Muscle of leg (tissue), 11 donors: Measurements from ENCODE around the gene LRMDA. TPM values are rescaled to one million over a fixed set of nuclear protein-coding genes. Genes with fewer than 3 reads are reported as not detected.

Source experiments
- DNase-seq: peaks from one replicate; pipeline ENCODE4 v3.0.0; 2013
- H3K27ac ChIP-seq: one replicate; pipeline ENCODE4 v1.5.1; 2013; ENCODE audit warnings: mild to moderate bottlenecking, low read length, control low read depth
- H3K27me3 ChIP-seq: one replicate; pipeline ENCODE4 v1.6.1; 2013; ENCODE audit warnings: low read length; ENCODE audit not compliant: control insufficient read depth, insufficient read depth
- H3K36me3 ChIP-seq: one replicate; pipeline ENCODE4 v1.6.1; 2013; ENCODE audit warnings: low read length; ENCODE audit not compliant: control insufficient read depth, insufficient read depth
- H3K4me1 ChIP-seq: one replicate; pipeline ENCODE4 v1.6.1; 2013; ENCODE audit warnings: low read length; ENCODE audit not compliant: control insufficient read depth, insufficient read depth
- H3K4me3 ChIP-seq: one replicate; pipeline ENCODE4 v1.5.1; 2013; ENCODE audit warnings: low read length, control low read depth
- H3K9me3 ChIP-seq: replicated peaks from 2 replicates; pipeline ENCODE4 v1.6.1; 2013; ENCODE audit warnings: low read depth, low read length; ENCODE audit not compliant: control insufficient read depth
- WGBS: methylation state at CpG from one replicate; pipeline ENCODE4 v1.1.5; 2013; ENCODE audit warnings: missing lambda C conversion rate; ENCODE audit not compliant: insufficient coverage; 5-methylcytosine and 5-hydroxymethylcytosine counted together
- polyA plus RNA-seq, 8 donors: library from polyadenylated mRNA; unstranded; fragments of 120-200 nt; gene quantifications; one replicate each; pipeline versions ENCODE4 v1.2.1 to v1.2.3, GENCODE V29; 2013; ENCODE audit warnings: inconsistent platforms in 1 of 8, low replicate concordance in 1 of 8; ENCODE audit not compliant: insufficient read length in 8 of 8, insufficient read depth in 1 of 8
- total RNA-seq: library from RNA; stranded (reverse); fragments of 120-200 nt; gene quantifications from one replicate; pipeline ENCODE4 v1.2.4, GENCODE V29; 2013

The LRMDA gene
- total and polyA plus RNA-seq, 9 donors, result 4.8 to 7.9 (median 5.7) TPM

- WGBS, result 94% methylated on average over 2 of the region's 3 CpGs
Observed at GRCh38 chr10:76068856-76069255, 637.4 kb downstream of the LRMDA start.

DNA sequence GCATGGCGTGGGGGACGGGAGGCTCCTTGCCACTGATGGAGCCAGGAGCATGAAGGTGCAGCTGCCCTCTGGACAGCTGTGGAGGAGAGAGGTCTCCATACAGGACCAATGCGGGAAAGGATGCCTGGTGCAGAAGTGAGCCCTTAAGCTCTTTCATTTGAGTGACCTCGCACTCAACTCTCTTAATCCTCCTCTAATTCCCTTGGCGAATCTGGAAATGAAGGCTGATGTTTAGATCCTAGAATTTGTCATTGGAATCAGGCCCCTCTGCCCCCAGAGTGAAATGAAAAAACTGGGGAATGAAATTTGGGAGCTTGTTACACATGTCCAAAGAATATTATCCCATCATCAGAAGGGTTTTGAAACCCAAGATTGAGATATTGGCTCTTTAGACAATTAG, 639.5 kb downstream of the LRMDA start:
- WGBS, result 60% methylated on average over 1 of the region's 5 CpGs
- no peaks in the 10 kb centered on the region for H3K36me3 ChIP-seq
- peaks cover 5% of the 10 kb centered on the region for H3K9me3 ChIP-seq
- peaks cover 7% of the 10 kb centered on the region for H3K4me1 ChIP-seq
- peak overlapping the region; percentile 38 for H3K27ac ChIP-seq
- no peaks in the 10 kb centered on the region for H3K27me3 ChIP-seq
- H3K4me3 ChIP-seq, result no peak overlapping the region
- peak; percentile 83 for DNase-seq

More at GRCh38 chr10:76068856-76069255, 637.4 kb downstream of the LRMDA start:
- H3K27me3 ChIP-seq, result no peaks in the 10 kb centered on the region
- H3K27ac ChIP-seq, result no peak overlapping the region
- no peak for DNase-seq
- no peaks in the 10 kb centered on the region for H3K36me3 ChIP-seq
- H3K9me3 ChIP-seq, result peaks cover 5% of the 10 kb centered on the region
- peaks cover 7% of the 10 kb centered on the region for H3K4me1 ChIP-seq
- H3K4me3 ChIP-seq, result no peak overlapping the region

- no CpG with 5 or more reads among the region's 5 CpGs for WGBS
- Histone ChIP-seq H3K27ac (no peak overlapping the region), H3K4me1 (peaks cover 7% of the 10 kb centered on the region), H3K27me3 (no peaks in the 10 kb centered on the region), H3K36me3 (no peaks in the 10 kb centered on the region), H3K9me3 (peaks cover 5% of the 10 kb centered on the region), H3K4me3 (no peak overlapping the region)
- DNase-seq, result peak; percentile 95
Observed at GRCh38 chr10:76071653-76072365, 640.4 kb downstream of the LRMDA start.

DNA sequence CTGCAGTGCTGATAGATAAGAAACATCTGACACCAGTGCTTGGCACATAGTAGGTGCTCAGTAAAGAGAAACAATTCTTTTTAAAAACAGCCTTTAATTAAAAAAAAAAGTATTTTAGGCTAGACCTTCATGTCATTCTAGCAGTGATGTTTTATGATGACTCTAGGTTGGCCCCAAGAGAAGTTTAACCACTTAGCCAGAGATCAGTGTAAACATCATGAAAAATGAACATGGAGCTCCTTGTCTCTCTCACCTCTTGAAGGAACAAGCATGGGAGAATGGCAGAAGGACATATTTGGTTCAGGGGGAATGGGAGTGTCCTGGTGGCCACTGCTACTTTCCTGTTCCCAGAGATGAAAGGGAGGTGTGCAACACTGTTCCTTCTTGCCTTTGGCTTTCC, 641.0 kb downstream of the LRMDA start:
- no peak for DNase-seq
- no peaks in the 10 kb centered on the region for H3K36me3 ChIP-seq
- H3K27ac ChIP-seq, result no peak overlapping the region

GRCh38 chr10:76073524-76073923, 642.1 kb downstream of the LRMDA start:
- no CpG with 5 or more reads among the region's 2 CpGs for WGBS
- no peaks in the 10 kb centered on the region for H3K36me3 ChIP-seq
- H3K27me3 ChIP-seq, result no peaks in the 10 kb centered on the region
- H3K4me1 ChIP-seq, result peaks cover 7% of the 10 kb centered on the region
- H3K4me3 ChIP-seq, result no peak overlapping the region
- DNase-seq, result no peak
- H3K9me3 ChIP-seq, result no peaks in the 10 kb centered on the region
- H3K27ac ChIP-seq, result no peak overlapping the region

More for the DNA sequence above, 641.0 kb downstream of the LRMDA start:
- no peak overlapping the region for H3K4me3 ChIP-seq
- peaks cover 7% of the 10 kb centered on the region for H3K4me1 ChIP-seq
- H3K27me3 ChIP-seq, result no peaks in the 10 kb centered on the region
- H3K9me3 ChIP-seq, result peaks cover 5% of the 10 kb centered on the region

DNA sequence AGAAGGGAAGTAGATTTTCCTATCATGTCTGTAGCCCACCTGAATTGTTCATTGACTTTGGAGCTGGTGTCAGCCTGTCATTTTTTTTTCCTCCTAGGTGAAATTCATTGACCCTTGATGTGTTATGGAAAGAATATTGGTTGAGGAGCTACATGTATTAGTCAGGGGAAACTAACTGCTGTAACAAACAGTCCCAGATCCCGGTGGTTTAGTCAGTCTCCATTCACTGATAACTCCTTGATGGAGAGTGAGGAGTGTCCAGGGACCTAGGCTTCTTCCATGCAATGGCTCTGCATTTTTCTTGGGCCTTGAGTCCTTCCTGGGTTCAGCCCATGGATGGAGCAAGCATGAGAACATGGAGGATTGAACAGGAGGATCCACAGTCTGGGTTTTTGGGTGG, 643.2 kb downstream of the LRMDA start:
- H3K4me3 ChIP-seq, result no peak overlapping the region
- WGBS, result 100% methylated on average over 1 of the region's 1 CpG
- no peaks in the 10 kb centered on the region for H3K27me3 ChIP-seq
- H3K36me3 ChIP-seq, result no peaks in the 10 kb centered on the region
- H3K9me3 ChIP-seq, result no peaks in the 10 kb centered on the region
- no peak for DNase-seq
- no peak overlapping the region for H3K27ac ChIP-seq
- H3K4me1 ChIP-seq, result peaks cover 7% of the 10 kb centered on the region

DNA sequence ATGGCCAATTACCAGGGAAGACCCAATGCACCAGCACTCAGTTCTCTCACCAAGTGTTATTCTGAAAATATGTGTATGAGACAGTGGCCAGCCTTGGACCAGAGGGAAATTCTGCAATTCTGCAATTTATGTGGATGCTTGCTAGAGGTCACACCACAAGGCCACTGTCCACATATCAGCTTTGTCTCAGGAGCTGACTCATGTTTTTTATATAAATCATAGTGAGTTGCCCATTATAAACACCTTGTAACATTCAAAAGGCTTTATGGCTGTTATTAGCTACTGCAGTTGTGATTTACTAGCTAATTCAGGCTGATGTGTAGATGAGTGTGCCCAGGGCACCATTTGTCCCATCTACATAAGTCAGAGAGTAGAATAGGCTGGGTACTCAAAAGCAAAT, 649.0 kb downstream of the LRMDA start:
- no peak for DNase-seq
- Histone ChIP-seq H3K4me3 (no peak overlapping the region), H3K27ac (no peak overlapping the region), H3K4me1 (peaks cover 6% of the 10 kb centered on the region), H3K9me3 (no peaks in the 10 kb centered on the region), H3K36me3 (no peaks in the 10 kb centered on the region), H3K27me3 (no peaks in the 10 kb centered on the region)

- DNase-seq, result no peak
- no CpG with 5 or more reads among the region's 3 CpGs for WGBS
- no peaks in the 10 kb centered on the region for H3K36me3 ChIP-seq
Observed at GRCh38 chr10:76080991-76081390, 649.6 kb downstream of the LRMDA start.

DNA sequence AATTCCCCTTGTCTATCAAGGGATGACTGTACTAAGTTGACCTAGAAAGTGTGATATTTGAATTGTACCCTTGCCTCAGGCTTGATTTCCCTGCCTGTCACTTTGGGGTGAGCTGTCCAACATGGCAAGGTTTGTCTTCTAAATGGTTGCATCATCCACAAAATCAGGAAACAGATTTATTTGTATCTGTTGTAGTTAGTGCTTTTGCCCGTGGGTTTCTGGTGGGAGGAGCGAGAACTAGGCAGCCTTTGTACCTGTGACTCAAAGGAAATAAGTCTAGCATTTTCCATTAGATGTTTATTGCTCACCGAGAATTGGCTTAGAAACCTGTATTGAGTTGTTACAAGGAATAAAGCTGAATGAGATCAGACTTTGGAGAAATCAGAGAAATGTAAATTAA, 650.8 kb downstream of the LRMDA start:
- Histone ChIP-seq H3K4me1 (peaks cover 24% of the 10 kb centered on the region), H3K9me3 (no peaks in the 10 kb centered on the region), H3K36me3 (no peaks in the 10 kb centered on the region), H3K27me3 (no peaks in the 10 kb centered on the region), H3K4me3 (no peak overlapping the region), H3K27ac (no peak overlapping the region)
- no peak for DNase-seq
- WGBS, result no CpG with 5 or more reads among the region's 3 CpGs

More at GRCh38 chr10:76080991-76081390, 649.6 kb downstream of the LRMDA start:
- Histone ChIP-seq H3K27ac (no peak overlapping the region), H3K4me3 (no peak overlapping the region), H3K9me3 (no peaks in the 10 kb centered on the region), H3K27me3 (no peaks in the 10 kb centered on the region), H3K4me1 (peaks cover 11% of the 10 kb centered on the region)

- H3K4me3 ChIP-seq, result no peak overlapping the region
- WGBS, result 80% methylated on average over 1 of the region's 1 CpG
- H3K27ac ChIP-seq, result no peak overlapping the region
- no peak for DNase-seq
- no peaks in the 10 kb centered on the region for H3K27me3 ChIP-seq
- H3K9me3 ChIP-seq, result no peaks in the 10 kb centered on the region
- no peaks in the 10 kb centered on the region for H3K36me3 ChIP-seq
- peaks cover 28% of the 10 kb centered on the region for H3K4me1 ChIP-seq
Observed at GRCh38 chr10:76082956-76083355, 651.5 kb downstream of the LRMDA start.
